ENCODE measurements around the gene AMOTL2.

The AMOTL2 gene

GRCh38 chr3:134366221-134366927 is 7.9 kb downstream of the AMOTL2 start:
- DNase-seq: no peak

GRCh38 chr3:134365766-134366065 is 8.5 kb downstream of the AMOTL2 start:
- no peak for DNase-seq

- no peak for DNase-seq
Observed at GRCh38 chr3:134364936-134365765, 9.1 kb downstream of the AMOTL2 start.

GRCh38 chr3:134364061-134364935 is 9.9 kb downstream of the AMOTL2 start:
- peak; percentile 99 for DNase-seq

GRCh38 chr3:134363381-134363755 is 10.9 kb downstream of the AMOTL2 start:
- DNase-seq: no peak

- DNase-seq: no peak
Observed at GRCh38 chr3:134362670-134363380, 11.4 kb downstream of the AMOTL2 start.

- DNase-seq: no peak
Observed at GRCh38 chr3:134362221-134362620, 12.0 kb downstream of the AMOTL2 start.

- DNase-seq: no peak
Observed at GRCh38 chr3:134361162-134361835, 12.9 kb downstream of the AMOTL2 start.

- no peak for DNase-seq
Observed at GRCh38 chr3:134360046-134360445, 14.2 kb downstream of the AMOTL2 start.

GRCh38 chr3:134359121-134360010 is 14.9 kb downstream of the AMOTL2 start:
- DNase-seq: no peak

- DNase-seq: peak; percentile 99
Observed at GRCh38 chr3:134357914-134358811, 16.1 kb downstream of the AMOTL2 start.

- DNase-seq: no peak
Observed at GRCh38 chr3:134357261-134357913, 16.9 kb downstream of the AMOTL2 start.

GRCh38 chr3:134356411-134357040 is 17.7 kb downstream of the AMOTL2 start:
- DNase-seq: no peak

- no peak for DNase-seq
Observed at GRCh38 chr3:134355416-134355815, 18.8 kb downstream of the AMOTL2 start.

- no peak for DNase-seq
Observed at GRCh38 chr3:134354612-134355251, 19.5 kb downstream of the AMOTL2 start.

- DNase-seq: no peak
Observed at GRCh38 chr3:134353831-134354611, 20.2 kb downstream of the AMOTL2 start.

- no peak for DNase-seq
Observed at GRCh38 chr3:134353171-134353825, 20.9 kb downstream of the AMOTL2 start.

Measured in fibroblast of skin of abdomen (primary cell).